Glomerular endothelial cell (primary cell): ENCODE data around the gene EBF3. TPM values are rescaled to one million over a fixed set of nuclear protein-coding genes. Genes with fewer than 3 reads are reported as not detected.
"Not testable (repeated sequence)": the region's sequence is repeated elsewhere in the genome, so short reads cannot be mapped to it uniquely, and the experiment has no call there.

Experiments used
- DNase-seq: peaks from one replicate; pipeline ENCODE4 v3.0.0-alpha.2; 2011; ENCODE audit warnings: low read depth, low spot score; ENCODE audit errors: extremely low read depth
- total RNA-seq: library from RNA; depleted of rRNA; stranded (reverse); fragments of >200 nt; gene quantifications from 2 replicates; pipeline ENCODE4 v1.2.3, GENCODE V29; 2015

Gene EBF3
- total RNA-seq, 1 donor from 2014 or later: 2.0 TPM

GRCh38 chr10:129929343-129930292 lies 34.5 kb downstream of the EBF3 start:
- DNase-seq: no peak

GRCh38 chr10:129927351-129928120 lies 36.5 kb downstream of the EBF3 start:
- DNase-seq: no peak

DNA sequence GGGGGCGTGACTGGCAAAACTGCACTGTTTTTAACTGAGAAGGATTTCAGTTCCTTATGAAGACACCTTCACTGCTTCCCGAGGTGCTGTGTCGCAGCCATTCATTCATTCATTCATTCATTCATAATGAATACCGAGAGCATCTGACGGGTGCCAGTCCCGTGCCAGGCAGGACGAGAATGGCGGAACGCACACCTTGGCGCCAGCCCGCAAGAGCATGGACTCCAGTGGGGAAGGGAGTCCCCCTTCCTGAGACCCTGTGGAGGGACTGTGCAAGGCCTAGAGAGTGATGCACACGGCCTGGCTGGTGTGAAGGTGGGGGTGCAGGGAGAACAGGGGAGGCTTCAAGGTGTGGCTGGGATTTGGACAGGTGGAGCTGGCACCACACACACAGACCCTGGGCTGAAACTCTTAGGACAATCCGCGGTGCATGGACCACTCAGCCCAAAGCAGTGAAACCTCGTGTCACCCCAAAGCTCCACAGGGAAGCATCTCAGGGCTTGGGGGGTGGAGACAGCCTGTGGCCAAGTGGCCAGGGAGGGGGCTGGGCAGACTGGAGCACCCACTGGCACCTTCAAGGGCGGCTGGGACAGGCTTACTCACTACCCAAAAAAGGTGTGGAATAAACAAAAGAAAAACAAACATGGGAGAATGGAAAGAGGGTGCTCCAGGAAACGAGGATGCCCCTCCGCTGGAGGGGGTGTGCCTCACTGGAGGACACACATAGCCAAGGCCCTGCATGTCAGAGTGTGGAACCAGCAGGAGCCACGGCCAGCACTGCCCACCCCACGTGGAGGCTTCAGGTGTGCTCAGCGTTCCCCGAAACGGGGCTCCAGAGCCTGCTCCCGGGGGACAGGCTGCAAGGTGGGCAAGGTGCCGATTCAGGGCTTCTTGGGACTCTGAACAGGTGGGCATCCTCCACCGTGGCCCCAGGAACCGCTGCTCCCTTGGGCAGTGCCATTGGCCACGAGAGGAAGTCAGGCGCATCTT lies 37.7 kb downstream of the EBF3 start:
- no peak for DNase-seq

DNA sequence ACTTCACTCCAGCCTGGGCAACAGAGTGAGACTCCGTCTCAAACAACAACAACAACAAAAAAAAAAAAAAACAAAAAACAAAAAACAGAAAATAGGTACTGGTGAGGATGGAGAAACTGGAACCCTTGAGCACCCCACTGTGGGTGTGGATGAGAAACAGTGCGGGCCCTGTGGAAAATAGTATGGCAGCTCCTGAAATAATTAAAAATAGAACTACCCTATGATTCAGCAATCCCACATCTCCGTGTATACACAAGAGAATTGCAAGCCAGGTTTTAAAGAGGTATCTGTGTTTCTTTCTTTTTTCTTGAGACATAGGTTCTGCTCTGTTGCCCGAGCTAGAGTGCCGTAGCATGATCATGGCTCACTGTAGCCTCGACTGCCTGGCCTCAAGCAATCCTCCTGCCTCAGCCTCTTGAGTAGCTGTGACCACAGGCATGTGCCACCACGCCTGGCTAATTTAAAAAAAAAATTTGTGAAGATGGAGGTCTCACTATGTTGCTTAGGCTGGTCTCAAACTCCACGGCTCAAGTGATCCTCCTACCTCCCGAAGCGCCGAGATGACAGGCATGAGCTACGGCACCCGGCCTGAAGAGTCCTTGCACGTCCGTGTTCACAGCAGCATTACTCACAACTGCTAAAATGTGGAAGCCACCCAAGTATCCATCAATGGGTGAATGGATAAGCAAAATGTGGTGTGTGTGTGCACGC lies 39.5 kb downstream of the EBF3 start:
- no peak for DNase-seq

- no peak for DNase-seq
Measured at GRCh38 chr10:129922598-129923123, 41.4 kb downstream of the EBF3 start.

GRCh38 chr10:129921801-129922597 lies 42.1 kb downstream of the EBF3 start:
- DNase-seq: no peak

DNA sequence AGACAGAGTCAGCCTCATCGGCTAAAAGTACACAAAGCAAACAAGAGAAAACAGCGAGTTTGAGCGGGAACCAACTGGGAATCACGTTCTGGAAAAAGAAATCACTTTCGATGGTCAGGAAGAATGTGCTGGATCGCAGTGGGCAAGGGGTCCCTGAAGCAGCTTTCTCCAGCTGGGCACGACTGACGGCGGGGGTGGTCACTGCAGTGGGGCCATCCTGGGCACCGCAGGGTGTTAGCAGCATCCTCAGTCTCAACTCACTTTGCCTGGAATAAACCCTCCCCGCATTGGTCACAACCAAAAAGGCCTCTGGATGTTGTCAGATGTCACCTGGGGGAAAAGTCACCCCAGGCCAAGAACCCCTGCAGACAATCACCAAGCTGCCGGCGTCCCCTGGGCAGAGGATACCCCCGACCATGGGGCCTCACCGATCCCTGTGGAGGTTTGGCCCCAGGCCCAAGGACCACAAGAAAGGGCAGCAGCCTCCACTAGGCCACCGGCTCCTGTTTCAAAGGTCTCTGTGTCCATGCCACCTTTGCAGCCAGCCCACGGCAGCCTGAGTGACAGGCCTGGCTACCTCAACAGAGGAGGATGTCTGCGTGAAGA lies 42.9 kb downstream of the EBF3 start:
- DNase-seq: no peak

DNA sequence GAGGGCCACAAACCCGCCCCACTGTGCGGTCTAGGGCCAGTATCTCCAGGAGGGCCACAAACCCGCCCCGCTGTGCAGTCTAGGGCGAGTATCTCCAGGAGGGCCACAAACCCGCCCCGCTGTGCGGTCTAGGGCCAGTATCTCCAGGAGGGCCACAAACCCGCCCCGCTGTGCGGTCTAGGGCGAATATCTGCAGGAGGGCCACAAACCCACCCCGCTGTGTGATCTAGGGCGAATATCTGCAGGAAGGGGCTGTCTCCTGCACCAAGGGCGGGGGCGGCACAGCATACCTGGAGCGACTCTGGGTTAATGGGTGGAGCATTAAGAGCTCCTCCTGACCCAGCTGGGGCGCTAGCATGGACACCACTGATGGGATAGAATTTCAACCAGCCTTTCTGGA lies 43.9 kb downstream of the EBF3 start:
- DNase-seq: not testable (repeated sequence)

DNA sequence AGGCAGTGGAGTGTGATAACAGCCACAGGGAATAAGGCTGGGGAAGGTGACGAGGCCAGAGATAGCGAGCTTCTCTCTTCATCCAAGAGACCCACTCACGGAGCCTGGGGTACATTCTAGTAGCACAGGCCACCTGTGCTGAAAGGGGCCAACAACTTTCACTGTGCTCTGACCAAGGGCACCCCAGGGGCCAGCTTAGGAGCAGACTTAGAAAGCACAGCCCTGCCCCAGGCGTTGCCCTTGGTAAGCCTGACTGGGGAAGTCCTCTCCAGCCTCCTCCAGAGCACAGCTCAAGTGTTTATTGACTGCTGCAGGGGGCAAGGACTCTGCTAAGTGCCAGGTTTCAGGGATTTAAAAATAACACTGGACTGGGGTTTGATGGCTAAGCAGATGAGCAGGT lies 44.7 kb downstream of the EBF3 start:
- no peak for DNase-seq

GRCh38 chr10:129918836-129919235 lies 45.2 kb downstream of the EBF3 start:
- DNase-seq: no peak

DNA sequence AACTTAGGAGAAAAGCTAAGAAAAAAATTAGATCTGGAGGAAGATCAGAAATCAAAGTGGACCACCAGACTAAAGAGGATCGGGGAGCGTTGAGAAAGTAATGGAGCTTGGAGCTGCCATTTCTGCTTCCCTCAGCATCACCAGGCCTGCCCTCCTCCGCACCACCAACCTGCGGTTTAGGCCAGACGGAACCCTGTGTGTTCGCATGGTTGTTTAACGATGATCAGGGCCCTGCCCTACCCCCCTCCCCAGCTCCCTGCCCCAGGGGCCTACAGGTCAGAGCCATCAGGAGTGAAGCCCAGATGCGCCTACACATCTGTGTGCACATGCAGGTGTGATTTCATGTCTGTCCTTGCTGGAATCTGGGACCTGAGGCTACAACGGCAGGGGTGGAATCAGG lies 45.7 kb downstream of the EBF3 start:
- no peak for DNase-seq

- DNase-seq: no peak
Measured at GRCh38 chr10:129917936-129918335, 46.1 kb downstream of the EBF3 start.

GRCh38 chr10:129916506-129916995 lies 47.5 kb downstream of the EBF3 start:
- no peak for DNase-seq

DNA sequence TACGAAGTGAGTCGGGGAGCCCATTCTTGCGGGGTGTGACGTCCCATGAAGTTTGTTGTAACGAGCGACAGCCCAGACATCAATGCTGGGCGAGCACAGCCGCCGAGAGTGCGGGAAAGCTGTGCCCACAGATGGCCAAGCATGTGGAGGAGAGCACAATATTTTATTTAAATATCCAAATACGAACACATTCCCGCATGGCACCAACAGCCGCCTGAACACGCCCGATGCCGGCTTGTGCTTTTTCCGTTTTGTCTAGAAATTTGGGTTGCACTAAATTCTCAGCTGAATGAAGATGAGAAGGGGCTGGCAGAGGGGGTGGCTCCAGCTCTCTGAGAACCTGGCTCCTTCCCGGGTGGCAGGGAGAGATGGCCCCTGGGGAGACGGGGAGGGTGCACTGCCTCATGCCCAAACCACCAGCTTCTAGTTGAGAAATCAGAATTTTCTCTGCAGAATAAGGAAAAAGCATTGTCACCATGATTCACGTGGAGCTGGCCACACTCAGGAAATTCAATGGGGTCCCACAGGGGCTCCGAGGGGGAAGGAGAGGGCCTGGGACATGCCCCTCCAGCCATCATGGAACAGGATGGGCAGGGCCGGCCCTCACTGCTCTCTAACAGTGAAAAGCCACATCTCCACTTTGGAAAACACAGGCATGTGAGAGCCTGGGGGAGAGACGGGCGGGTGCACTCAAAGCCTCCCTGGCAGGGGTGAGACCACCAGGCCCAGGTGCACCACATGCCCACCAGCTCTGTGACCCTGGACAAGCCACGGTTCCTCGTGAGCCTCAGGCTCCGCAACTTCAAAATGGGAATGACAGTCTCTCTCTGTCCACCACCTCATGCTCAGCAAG lies 48.3 kb downstream of the EBF3 start:
- no peak for DNase-seq

DNA sequence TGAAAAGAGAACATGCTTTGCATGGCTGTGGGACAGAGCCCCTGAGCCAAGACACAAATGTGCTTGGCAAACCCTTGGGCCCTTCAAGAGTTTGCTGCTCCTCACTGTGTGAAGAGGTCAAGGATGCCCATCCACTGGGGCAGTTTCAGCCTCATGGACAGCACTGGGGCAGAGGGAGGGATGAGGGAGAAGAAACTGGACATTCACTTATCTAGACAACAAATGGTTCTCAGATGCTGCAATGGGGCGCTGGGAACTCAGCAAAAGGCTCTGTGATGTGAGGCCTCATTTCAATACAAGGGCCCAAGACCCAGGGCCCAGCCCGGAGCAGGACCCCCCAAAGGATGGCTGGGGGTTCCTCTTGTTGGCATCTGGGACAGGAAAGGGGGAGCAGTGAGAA lies 49.1 kb downstream of the EBF3 start:
- no peak for DNase-seq

DNA sequence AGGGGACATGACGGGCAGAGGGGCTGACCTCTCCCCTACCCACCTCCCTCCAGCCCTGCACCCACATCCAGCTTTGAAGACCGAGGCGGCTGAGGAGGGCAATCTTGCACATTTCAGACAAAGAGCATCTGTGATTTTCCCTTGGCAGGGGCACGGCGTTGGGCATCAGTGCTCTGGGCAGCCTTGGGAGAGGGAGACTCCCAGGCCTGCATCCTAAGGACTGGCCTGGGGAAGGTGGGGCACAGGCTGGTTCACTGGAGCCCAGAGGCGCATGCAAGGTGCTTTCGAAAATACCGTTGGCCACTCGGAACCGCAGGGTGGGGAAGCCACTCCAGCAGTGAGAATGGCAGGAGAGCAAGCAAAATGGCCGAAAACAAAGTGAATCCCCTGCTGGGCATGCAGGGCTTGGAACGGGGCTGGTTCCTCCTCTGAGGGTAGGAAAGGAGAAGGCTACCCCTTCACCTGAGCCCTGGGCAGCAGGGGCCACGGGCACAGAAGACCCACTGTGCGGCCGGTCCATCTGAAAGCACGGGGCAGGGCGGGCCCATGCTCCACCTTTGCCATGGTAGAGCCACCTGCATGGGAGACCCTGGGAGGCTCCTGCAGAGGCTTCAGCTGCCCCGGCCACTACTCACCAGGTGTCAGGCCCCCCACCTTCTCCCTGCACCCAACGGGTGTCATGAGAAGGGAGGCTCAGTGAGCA lies 49.8 kb downstream of the EBF3 start:
- DNase-seq: no peak
